Body of pancreas (tissue), 4 donors: ENCODE measurements around the gene HIVEP2. TPM values are rescaled to one million over a fixed set of nuclear protein-coding genes. Genes with fewer than 3 reads are reported as not detected.

ENCODE experiments used
- ATAC-seq: fragments of 150-250 bp; one replicate; pipeline ENCODE4 v1.9.1; 2016
- DNase-seq, 4 donors: peaks; one replicate each; pipeline ENCODE4 v3.0.0-alpha.2; 2019
- H3K27ac ChIP-seq, 4 donors: fragments of 200-600 bp; sonication (generic); 1 replicate in 3 of 4; 2 replicates in 1 of 4; pipeline versions ENCODE4 v1.5.1 to v1.6.1; 2016 to 2019; ENCODE audit warnings: mild to moderate bottlenecking in 1 of 4, mixed read lengths in 1 of 4, moderate library complexity in 1 of 4
- H3K27me3 ChIP-seq, 2 donors: fragments of 200-600 bp; sonication (generic); one replicate each; pipeline ENCODE4 v1.6.0; 2016; ENCODE audit warnings: mild to moderate bottlenecking in 1 of 2
- H3K36me3 ChIP-seq, 2 donors: fragments of 200-600 bp; sonication (generic); replicated peaks in 1 of 2; 2 replicates each; pipeline ENCODE4 v1.5.1; 2016; ENCODE audit warnings: low read depth in 2 of 2; ENCODE audit not compliant: insufficient read depth in 1 of 2
- H3K4me1 ChIP-seq: fragments of 200-600 bp; sonication (generic); one replicate; pipeline ENCODE4 v1.6.0; 2016
- H3K4me3 ChIP-seq, 2 donors: fragments of 200-600 bp; sonication (generic); 1 replicate in 1 of 2; 2 replicates in 1 of 2; pipeline ENCODE4 v1.5.1; 2016 to 2019
- H3K9me3 ChIP-seq, 3 donors: fragments of 200-600 bp; sonication (generic); 1 replicate in 2 of 3; 2 replicates in 1 of 3; pipeline ENCODE4 v1.5.1; 2016
- POLR2A ChIP-seq, 3 donors: fragments of 450-650 bp; IDR thresholded peaks; one replicate each; pipeline ENCODE4 v1.6.1; 2016; ENCODE audit warnings: antibody characterized with exemption in 3 of 3, mild to moderate bottlenecking in 2 of 3
- WGBS, 2 donors: methylation state at CpG; one replicate each; pipeline ENCODE4 v1.1.5; 2017; 5-methylcytosine and 5-hydroxymethylcytosine counted together
- intact Hi-C: fragments of 100-400 bp; cut with DNase I; formaldehyde crosslinking; loops from one replicate; pipeline ENCODE4 v1.15.1; 2023
- total RNA-seq, 2 donors: library from RNA; depleted of rRNA; stranded (reverse); fragments of >200 nt; gene quantifications; one replicate each; pipeline ENCODE4 v1.1.0, GENCODE V29; 2016
- TF ChIP-seq, protein P1 (sequence below), 7 experiments: fragments of 450-650 bp in 4 of 7; fragments of 200-600 bp in 3 of 7; sonication (generic) in 3 of 7; IDR thresholded peaks; one replicate each; pipeline ENCODE4 v1.5.1; 2016 to 2019; ENCODE audit warnings: antibody characterized with exemption in 7 of 7

HIVEP2 gene
- total RNA-seq, 2 donors from 2014 or later, result 11.2 to 16.5 TPM

DNA sequence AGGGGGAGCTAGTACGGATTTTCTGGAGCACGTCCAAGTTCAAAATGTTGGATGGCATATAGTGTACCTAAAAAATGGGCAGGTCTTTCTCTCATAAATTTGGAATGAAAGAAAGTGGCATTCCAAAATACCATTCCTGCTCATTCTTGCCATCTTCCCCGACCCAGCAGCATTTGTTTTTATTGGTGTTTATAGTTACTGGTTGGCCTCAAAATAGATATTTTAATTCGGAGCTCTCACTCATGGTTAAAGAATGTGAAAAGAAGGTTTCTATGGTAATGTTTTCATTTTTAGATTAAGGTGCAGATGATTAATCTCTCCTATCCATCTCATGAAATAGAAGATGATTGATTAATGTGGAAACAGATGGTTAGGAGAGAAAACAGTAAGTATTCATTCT, 204.5 kb downstream of the HIVEP2 start:
- no peak for ATAC-seq
- Histone ChIP-seq H3K27me3 (no peaks in the 10 kb centered on the region), H3K27ac (no peak overlapping the region), H3K9me3 (no peaks in the 10 kb centered on the region), H3K36me3 (no peaks in the 10 kb centered on the region), H3K4me3 (no peak overlapping the region), H3K4me1 (no peaks in the 10 kb centered on the region)
- TF ChIP-seq, protein P1, sequence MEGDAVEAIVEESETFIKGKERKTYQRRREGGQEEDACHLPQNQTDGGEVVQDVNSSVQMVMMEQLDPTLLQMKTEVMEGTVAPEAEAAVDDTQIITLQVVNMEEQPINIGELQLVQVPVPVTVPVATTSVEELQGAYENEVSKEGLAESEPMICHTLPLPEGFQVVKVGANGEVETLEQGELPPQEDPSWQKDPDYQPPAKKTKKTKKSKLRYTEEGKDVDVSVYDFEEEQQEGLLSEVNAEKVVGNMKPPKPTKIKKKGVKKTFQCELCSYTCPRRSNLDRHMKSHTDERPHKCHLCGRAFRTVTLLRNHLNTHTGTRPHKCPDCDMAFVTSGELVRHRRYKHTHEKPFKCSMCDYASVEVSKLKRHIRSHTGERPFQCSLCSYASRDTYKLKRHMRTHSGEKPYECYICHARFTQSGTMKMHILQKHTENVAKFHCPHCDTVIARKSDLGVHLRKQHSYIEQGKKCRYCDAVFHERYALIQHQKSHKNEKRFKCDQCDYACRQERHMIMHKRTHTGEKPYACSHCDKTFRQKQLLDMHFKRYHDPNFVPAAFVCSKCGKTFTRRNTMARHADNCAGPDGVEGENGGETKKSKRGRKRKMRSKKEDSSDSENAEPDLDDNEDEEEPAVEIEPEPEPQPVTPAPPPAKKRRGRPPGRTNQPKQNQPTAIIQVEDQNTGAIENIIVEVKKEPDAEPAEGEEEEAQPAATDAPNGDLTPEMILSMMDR (IDR thresholded peaks at IDR 0.05), result no peak
- no peak for TF ChIP-seq POLR2A (IDR thresholded peaks at IDR 0.05)
- no peak for DNase-seq
- intact Hi-C loops, result no loop called here
- 84% methylated on average over 4 of the region's 4 CpGs for WGBS, 2 donors

DNA sequence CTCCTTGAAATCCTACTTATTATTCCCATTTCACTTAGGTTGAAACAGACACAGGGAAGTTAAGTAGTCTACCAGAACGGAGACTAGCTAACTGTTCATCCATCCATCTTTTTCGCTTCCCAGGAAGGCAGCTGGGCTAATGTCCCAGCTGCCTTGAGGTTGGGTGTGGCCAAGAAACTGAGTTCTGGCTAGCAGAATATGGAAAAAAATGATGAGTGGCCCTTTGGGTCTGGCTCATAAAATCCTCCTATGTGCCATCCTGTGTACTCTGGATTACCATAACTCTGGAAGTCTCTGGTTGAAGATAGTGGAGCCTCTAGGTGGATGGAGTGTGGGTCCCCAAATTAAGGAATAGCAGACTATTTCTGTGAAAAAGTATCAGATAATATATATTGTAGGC, 206.2 kb downstream of the HIVEP2 start:
- TF ChIP-seq, protein P1 (IDR thresholded peaks at IDR 0.05), result no peak
- TF ChIP-seq POLR2A (IDR thresholded peaks at IDR 0.05), result no peak
- 50 to 61% methylated on average over 2 of the region's 2 CpGs for WGBS, 2 donors
- DNase-seq (no peak), ATAC-seq (no peak)
- Histone ChIP-seq H3K27ac (no peak overlapping the region), H3K4me1 (no peaks in the 10 kb centered on the region), H3K36me3 (no peaks in the 10 kb centered on the region), H3K9me3 (peaks cover 0 to 4% (median 0%) of the 10 kb centered on the region in 3 donors), H3K27me3 (no peaks in the 10 kb centered on the region), H3K4me3 (no peak overlapping the region)
- intact Hi-C loops, result no loop called here

GRCh38 chr6:142738035-142738396, 207.0 kb downstream of the HIVEP2 start:
- TF ChIP-seq POLR2A (IDR thresholded peaks at IDR 0.05), result no peak
- TF ChIP-seq, protein P1 (IDR thresholded peaks at IDR 0.05), result no peak
- Histone ChIP-seq H3K4me1 (no peaks in the 10 kb centered on the region), H3K4me3 (no peak overlapping the region), H3K27me3 (no peaks in the 10 kb centered on the region), H3K9me3 (peaks cover 0 to 4% (median 0%) of the 10 kb centered on the region in 3 donors), H3K27ac (no peak overlapping the region), H3K36me3 (no peaks in the 10 kb centered on the region)
- intact Hi-C loops, result no loop called here
- ATAC-seq, result no peak
- no peak for DNase-seq
- WGBS, 2 donors, result 84 to 90% methylated on average over 4 of the region's 4 CpGs

- Histone ChIP-seq H3K9me3 (peaks cover 0 to 4% (median 0%) of the 10 kb centered on the region in 3 donors), H3K27me3 (no peaks in the 10 kb centered on the region), H3K4me3 (no peak overlapping the region), H3K36me3 (no peaks in the 10 kb centered on the region), H3K4me1 (no peaks in the 10 kb centered on the region), H3K27ac (no peak overlapping the region)
- DNase-seq, result no peak
- intact Hi-C loops, result no loop called here
- ATAC-seq, result no peak
- TF ChIP-seq, protein P1 (IDR thresholded peaks at IDR 0.05), result no peak
- TF ChIP-seq POLR2A (IDR thresholded peaks at IDR 0.05), result no peak
- 48 to 70% methylated on average over 3 of the region's 3 CpGs for WGBS, 2 donors
Observed at GRCh38 chr6:142737368-142738034, 207.5 kb downstream of the HIVEP2 start.

DNA sequence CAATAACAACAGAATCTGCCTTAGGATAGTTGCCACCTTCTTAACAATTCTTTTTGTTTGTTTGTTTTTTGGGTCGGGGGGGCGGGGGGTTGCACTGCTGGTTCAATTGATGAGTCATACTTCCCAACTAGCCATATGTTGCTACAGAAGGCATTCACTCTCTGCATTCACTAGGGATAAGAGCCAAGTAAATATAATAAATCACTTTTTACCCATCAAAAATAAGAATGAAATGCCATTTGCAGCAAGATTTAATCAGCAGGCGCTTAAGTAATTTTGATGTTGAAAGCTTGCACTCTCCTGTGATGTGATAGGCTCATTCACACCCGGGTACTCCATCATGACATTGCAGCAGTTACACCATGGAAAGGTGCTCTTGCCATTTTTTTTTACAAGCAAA, 209.8 kb downstream of the HIVEP2 start:
- no peaks in the 10 kb centered on the region for H3K27me3 ChIP-seq
- H3K9me3 ChIP-seq, result peaks cover 0 to 4% (median 0%) of the 10 kb centered on the region in 3 donors
- no peak overlapping the region for H3K27ac ChIP-seq
- DNase-seq (no peak), ATAC-seq (no peak)
- H3K4me1 ChIP-seq, result no peaks in the 10 kb centered on the region
- H3K4me3 ChIP-seq, result no peak overlapping the region
- no peaks in the 10 kb centered on the region for H3K36me3 ChIP-seq
- TF ChIP-seq POLR2A (IDR thresholded peaks at IDR 0.05), result no peak
- TF ChIP-seq, protein P1 (IDR thresholded peaks at IDR 0.05), result no peak
- intact Hi-C loops, result no loop called here
- 35 to 43% methylated on average over 4 of the region's 4 CpGs for WGBS, 2 donors
